DMS53 treated with DMSO at 0.1 percent for 48 hours (cell line): ENCODE measurements around the gene SLC22A1.
"Not testable (repeated sequence)": the region's sequence is repeated elsewhere in the genome, so short reads cannot be mapped to it uniquely, and the experiment has no call there.

Experiments used
- DNase-seq: peaks from one replicate; lab custom pipeline; 2025; ENCODE audit not compliant: unreplicated experiment; lab: John Stamatoyannopoulos, UW

SLC22A1 gene

GRCh38 chr6:160121558-160121957, at the start of gene SLC22A1:
Gene SLC22A1 (plus strand): TSS chr6:160121815. CDS start chr6:160121936, 121 bp downstream.
- DNase-seq = no peak

GRCh38 chr6:160073272-160073671, 48.3 kb upstream of the SLC22A1 start:
- no peak for DNase-seq

DNA sequence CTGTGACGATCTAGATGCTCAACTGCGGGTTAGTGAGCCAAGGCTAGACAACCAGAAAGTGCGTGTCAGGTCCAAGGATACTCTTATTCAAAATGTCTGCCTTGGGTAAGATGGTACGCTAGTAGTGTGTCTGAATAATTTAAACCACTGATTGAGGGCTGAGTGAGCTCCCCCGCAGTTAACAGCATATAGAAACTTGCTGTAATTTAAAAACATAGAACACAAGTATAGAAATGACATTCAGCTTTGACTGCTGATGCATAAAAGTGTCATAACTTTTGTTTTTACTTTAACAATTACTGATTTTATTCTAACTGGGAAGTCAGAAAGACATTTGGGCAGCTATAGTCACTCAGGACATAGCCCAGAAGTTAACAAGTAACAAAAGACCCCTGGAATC, 45.6 kb upstream of the SLC22A1 start:
- DNase-seq = no peak

GRCh38 chr6:160077024-160077423, 44.6 kb upstream of the SLC22A1 start:
- no peak for DNase-seq

GRCh38 chr6:160077526-160077925, 44.1 kb upstream of the SLC22A1 start:
- no peak for DNase-seq

DNA sequence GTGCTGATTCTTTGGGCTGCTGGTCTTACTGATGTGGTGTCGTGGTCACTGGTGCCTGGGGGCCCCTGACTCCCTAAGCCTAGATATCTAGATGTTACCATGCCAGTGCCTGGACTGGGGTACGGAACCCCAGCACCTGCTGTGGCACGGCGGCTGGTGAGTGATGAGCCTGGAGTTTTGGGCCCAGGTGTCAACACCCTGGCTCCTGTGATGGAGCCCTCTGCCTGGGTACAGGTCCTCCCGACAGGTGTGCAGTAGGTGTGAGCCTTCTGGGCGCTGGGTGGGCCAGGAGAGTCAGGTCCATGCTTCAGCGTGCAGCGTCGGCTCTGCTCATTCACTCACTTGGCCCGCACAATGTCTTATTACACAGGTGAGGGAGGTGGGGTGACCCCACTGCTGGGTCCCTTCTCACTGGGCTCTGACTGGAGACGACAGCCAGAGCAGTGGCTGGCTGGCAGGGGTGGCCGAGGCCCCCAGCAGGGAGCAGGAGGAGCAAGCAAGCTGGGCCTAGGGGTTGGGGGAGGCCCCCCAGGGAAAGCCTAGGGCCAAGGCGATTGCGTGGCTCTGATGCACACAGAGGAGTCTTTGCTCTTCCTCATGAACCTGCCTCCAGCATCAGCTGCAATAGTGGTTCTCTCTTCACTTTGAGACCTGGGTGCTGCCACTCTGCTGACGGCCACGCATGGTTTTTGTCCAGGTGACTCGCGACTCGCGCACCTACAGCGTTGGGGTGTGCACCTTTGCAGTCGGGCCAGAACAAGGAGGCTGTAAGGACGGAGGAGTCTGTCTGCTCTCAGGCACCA, 42.5 kb upstream of the SLC22A1 start:
- no peak for DNase-seq

DNA sequence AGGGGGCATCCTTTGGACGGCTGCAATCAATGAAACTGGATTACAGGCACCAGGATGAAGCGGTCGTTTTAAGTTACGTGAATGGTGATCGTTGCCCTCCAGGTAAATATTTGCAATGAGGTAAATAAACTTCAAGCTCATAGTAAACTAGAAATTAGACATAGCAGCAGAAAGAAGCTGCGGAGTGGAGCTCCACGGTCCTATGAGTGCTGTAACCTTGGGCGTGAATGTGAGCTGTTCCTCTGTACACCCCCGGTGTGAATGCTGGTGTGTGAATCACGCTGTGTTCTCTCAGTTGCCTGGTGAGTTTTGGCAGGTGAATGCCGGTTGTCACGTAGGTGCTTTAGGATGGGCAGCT, 42.0 kb upstream of the SLC22A1 start:
- no peak for DNase-seq

GRCh38 chr6:160080097-160080496, 41.5 kb upstream of the SLC22A1 start:
- DNase-seq = no peak

DNA sequence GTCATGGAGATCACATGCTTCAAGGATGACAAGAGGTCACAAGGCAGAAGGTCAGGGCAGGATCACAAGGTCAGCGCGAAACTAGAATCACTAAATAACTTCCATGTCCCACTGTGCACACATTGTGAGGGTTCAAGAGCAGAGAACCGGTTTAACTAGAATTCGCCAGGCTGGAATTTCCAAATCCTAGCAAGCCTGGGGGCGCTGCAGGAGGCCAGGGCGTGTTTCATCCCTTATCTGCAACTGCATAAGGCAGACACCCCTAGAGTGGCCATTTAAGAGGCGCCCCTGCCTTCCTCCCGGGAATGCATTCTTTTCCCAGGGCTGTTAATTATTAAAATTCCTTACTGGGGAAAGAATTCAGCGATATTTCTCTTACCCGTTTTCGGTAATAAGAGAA, 40.2 kb upstream of the SLC22A1 start:
- DNase-seq = no peak

GRCh38 chr6:160082627-160083026, 39.0 kb upstream of the SLC22A1 start:
- DNase-seq = no peak

DNA sequence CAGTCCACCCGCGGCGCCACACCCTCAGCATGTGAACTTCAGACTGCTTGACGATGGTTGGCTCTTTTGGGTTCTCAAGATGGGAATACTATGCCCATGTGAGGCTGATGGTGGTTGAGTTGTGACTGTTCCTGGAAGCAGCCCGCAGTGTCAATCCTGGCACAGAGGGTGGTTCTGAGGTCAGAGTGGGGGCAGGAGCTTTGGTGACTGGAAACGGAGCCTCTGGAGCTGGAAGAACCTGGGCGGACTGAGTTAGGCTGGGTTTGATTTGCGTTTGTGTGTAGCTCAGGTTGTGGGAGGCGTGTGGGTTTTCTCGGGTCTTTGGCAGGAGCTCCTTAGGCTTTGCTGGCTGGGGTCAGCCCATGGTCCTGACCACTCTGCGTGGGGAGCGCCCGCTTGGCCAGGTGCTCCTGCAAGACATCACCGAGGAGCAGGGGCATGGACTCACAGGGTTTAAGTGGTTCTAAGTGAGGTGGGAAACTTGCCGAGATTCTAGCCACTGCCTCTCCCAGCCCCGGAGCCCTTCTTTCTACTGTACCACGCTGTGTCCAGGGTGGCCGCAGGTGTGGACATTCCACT, 37.3 kb upstream of the SLC22A1 start:
- no peak for DNase-seq

GRCh38 chr6:160085226-160085625, 36.4 kb upstream of the SLC22A1 start:
- no peak for DNase-seq

- no peak for DNase-seq
These were observed 35.7 kb upstream of the SLC22A1 start for GRCh38 chr6:160085713-160086505.

- DNase-seq = no peak
These were observed 34.9 kb upstream of the SLC22A1 start for GRCh38 chr6:160086754-160087153.

DNA sequence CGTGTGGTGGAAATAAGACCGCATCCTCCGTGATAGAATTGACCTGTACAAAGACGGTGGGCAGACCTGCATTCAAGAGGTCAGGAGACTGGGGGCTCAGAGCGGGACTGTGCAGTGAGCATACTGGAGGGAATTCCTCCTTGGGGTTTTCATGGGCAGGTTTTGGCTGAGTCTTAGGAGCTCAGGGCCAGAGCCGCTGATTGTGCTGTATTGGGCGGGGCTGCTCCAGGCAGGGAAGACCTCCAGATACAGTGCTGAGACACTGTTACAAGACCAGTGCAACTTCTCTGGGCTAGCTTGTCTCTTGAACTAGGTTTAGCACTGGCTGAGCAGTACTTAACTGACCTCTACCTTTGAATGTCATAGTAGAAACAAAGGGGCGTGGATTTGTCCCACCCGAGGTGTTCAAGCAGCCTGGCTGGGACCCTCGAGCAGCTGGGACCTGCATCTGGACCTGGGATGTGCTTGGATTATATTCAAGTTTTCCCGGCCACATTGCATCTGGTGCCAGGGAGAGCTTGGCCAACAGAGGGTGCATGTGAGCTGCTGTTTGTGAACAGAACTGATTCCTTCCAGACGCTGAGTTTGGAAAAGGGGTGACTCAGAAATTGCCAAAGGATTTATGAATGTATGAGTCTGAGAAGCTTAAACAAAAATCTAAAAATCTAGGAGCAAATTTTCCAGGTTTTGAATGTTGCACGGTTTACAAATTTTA, 33.4 kb upstream of the SLC22A1 start:
- DNase-seq = no peak

GRCh38 chr6:160088784-160089533, 32.7 kb upstream of the SLC22A1 start:
- no peak for DNase-seq

DNA sequence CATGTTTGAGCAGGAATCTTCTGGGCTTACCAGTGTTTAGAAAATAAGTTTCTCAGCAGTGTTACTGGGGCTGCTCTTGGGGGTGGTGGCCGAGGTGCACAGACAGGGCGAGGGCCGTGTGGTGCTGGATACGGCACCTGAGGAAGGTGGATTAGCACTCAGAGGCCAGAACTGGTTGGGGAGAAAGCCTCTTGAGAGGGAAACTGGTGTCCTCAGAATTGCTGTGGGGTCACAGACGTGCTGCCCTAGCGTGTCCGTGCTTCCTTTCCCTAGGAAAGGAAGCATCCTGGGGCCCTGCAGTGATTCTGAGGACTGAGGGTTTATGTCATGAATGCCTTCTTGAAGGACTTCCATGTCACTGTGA, 32.1 kb upstream of the SLC22A1 start:
- no peak for DNase-seq

DNA sequence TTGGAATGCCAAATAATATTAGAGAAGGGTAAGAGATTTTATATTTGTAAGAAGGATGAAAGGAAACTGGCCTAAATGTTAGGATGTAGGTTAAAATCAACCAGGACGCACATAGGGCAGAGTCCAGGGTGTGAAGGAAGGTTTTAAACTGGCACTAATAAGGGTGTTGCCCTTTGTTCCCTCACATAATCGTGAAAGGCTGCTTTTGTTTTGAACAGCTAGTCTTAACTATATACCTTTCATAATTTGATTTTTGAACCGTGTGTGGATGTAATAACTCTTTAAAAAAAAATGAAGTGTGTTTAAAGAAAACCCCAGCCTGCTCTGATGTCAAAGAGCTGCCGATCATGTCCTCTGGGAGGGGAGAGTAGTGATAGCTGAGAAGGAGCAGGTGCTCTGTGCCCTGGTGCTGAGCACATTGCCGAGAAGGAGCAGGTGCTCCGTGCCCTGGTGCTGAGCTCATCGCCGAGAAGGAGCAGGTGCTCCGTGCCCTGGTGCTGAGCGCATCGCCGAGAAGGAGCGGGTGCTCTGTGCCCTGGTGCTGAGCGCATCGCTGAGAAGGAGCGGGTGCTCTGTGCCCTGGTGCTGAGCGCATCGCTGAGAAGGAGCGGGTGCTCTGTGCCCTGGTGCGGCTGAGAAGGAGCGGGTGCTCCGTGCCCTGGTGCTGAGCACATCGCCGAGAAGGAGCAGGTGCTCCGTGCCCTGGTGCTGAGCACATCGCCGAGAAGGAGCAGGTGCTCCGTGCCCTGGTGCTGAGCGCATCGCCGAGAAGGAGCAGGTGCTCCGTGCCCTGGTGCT, 31.0 kb upstream of the SLC22A1 start:
- DNase-seq = peak; percentile 60

- DNase-seq = not testable (repeated sequence)
These were observed 29.4 kb upstream of the SLC22A1 start for GRCh38 chr6:160092176-160092575.

- no peak for DNase-seq
These were observed 29.0 kb upstream of the SLC22A1 start for GRCh38 chr6:160092602-160093001.
